Posterior vena cava (tissue), 2 donors: Measurements from ENCODE around the gene FCRL5. TPM values are rescaled to one million over a fixed set of nuclear protein-coding genes. Genes with fewer than 3 reads are reported as not detected.

Experiments used
- DNase-seq: peaks from one replicate; pipeline ENCODE4 v3.0.0-alpha.2; 2020; ENCODE audit warnings: low spot score
- intact Hi-C, 2 donors: fragments of 100-400 bp; cut with DNase I; formaldehyde crosslinking; loops; one replicate each; pipeline versions ENCODE4 v1.14.1 to v1.14.2; 2022 to 2023
- total RNA-seq, 2 donors: library from RNA; stranded (reverse); fragmentation: NEBNext Ultra II Directional; extraction: Animal tissue kit (Norgen Biotek cat#: 25700); gene quantifications; one replicate each; pipeline ENCODE4 v1.2.1, GENCODE V29; 2021
- donor health status: DM: yes; HTN: yes; CAD: no.
- donor health status: DM: yes; HTN: yes; CAD: no.

The FCRL5 gene
- total RNA-seq, 2 donors from 2014 or later = 0.19 to 0.32 TPM

- no peak for DNase-seq
- intact Hi-C loops = no loop called here
Observed at GRCh38 chr1:157540160-157540748, 12.1 kb downstream of the FCRL5 start.

- intact Hi-C loops = no loop called here
Observed at GRCh38 chr1:157539568-157539967, 12.7 kb downstream of the FCRL5 start.

DNA sequence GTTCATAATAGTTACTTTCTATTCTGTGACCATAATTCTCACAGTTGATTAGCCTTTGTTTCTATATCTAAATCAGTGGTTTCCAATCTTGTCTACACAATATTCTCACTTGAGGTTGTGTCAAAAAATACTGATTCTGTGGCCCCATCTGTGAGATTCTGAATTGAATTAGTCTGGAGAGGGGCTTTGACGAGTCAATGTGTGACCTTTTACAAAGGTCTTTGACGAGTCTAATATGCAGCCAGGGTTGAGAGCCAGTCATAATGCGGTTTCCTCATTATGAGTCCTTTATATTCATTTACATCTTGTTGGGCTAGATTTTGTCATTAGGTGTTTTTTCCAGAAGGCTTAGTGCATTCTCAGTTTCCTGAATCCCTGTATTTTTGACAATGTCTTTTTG, 19.7 kb downstream of the FCRL5 start:
- intact Hi-C loops = no loop called here
- no peak for DNase-seq

More at GRCh38 chr1:157539568-157539967, 12.7 kb downstream of the FCRL5 start:
- no peak for DNase-seq

GRCh38 chr1:157523774-157524493, 28.4 kb downstream of the FCRL5 start:
- no peak for DNase-seq
- intact Hi-C loops = no loop called here

GRCh38 chr1:157521056-157521455, 31.3 kb downstream of the FCRL5 start:
- intact Hi-C loops = no loop called here
- no peak for DNase-seq

GRCh38 chr1:157520386-157520935, 31.9 kb downstream of the FCRL5 start:
- DNase-seq = no peak
- intact Hi-C loops = no loop called here

DNA sequence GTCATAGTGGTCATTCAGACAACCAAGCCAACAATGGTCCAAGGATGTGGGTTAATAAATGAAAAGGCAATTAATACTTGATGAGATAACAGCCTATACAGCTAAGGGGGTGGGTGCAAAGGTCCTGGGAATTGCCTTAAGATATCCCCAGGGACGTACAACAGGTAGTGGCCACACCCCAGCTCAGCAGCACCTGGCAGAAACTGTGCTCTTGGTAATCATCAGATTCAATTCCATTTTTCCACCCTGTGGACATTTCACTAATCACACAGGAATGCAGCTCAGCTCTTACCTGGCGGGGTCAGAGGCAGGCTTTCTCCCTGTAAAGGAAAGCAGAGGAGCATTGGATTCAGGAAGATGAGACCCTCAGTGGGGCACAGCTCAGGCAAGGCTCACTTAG, 32.9 kb downstream of the FCRL5 start:
- intact Hi-C loops = no loop called here
- DNase-seq = no peak

DNA sequence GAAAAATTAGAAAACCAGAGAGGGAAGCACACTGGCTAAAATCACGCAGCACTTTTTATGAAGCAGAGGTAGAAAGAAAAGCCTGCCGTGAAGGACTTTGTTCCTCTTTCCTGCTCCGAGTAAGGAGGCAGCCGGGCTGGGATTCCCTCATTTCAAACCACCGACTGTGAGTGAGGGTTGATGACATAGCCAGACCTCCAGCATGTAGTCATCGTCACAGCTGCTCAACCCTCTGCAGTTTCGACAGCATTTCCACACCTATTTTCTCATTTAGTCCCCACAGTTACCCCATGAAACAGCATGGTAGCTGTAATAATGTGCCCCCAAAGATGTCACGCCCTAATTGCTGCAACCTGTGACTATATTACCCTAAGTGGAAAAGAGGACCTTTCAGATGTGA, 35.3 kb downstream of the FCRL5 start:
- intact Hi-C loops = no loop called here
- DNase-seq = no peak

- intact Hi-C loops = no loop called here
- no peak for DNase-seq
Observed at GRCh38 chr1:157515709-157516108, 36.6 kb downstream of the FCRL5 start.

DNA sequence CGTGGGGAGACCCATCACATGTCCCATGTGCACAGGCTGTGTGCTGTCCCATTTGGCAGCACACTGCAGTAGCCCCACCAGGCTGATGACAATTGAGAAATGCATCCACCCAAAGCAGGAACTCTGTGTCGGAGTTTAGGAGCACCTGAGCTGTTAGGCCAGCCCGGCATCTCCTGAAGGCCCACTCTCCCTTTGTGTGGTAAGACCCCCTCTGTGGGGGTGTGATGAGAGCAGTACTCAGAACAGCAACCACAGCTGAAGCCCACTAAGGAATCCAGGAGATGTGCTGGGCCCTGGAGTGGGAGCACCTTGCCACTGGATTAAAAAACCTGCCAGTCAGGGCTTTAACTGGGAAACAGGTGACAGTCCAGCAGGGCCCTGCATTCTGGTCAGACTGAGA, 37.2 kb downstream of the FCRL5 start:
- intact Hi-C loops = no loop called here

DNA sequence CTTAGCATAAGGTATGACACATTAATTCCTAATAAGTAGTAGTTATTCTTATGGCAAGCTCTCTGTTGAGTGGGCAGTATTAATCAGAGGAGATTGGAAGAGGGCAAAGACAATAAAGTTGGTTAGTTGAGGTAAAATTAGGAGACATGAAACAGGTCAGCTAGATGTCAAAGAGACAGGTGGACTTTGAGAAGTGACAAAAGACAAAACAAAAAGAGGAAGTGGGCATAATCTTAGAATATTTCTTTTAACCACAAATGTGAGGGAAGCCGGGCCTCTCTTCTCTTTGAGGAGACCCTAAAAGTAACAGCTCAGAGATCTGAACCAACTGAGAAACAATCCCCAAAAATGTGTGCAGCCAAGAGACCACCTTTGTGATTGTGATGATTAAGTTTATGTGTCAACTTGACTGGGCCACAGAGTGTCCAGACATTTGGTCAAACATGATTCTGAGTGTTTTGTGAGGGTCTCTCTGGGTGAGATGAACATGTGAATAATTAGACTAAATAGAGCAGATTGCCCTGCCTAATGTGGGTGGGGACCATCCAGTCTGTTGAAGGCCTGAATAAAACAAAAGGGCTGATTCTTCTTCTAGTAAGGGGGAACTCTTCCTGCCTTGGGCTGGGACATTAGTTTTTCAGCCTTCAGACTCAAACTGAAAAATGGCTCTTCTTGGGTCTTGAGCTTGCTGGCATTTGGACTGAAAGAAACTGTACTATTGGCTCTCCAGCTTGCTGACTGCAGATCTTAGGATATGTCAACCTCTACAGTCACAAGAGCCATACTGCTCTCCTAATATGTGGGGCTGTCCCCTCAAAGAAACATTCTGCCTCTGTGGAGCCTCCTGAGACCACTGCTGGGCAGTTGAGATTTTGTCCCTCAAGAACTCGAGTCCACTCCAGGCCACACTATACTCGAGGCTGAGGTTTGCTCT, 40.0 kb downstream of the FCRL5 start:
- intact Hi-C loops = no loop called here
- no peak for DNase-seq

More for the DNA sequence above, 37.2 kb downstream of the FCRL5 start:
- no peak for DNase-seq

DNA sequence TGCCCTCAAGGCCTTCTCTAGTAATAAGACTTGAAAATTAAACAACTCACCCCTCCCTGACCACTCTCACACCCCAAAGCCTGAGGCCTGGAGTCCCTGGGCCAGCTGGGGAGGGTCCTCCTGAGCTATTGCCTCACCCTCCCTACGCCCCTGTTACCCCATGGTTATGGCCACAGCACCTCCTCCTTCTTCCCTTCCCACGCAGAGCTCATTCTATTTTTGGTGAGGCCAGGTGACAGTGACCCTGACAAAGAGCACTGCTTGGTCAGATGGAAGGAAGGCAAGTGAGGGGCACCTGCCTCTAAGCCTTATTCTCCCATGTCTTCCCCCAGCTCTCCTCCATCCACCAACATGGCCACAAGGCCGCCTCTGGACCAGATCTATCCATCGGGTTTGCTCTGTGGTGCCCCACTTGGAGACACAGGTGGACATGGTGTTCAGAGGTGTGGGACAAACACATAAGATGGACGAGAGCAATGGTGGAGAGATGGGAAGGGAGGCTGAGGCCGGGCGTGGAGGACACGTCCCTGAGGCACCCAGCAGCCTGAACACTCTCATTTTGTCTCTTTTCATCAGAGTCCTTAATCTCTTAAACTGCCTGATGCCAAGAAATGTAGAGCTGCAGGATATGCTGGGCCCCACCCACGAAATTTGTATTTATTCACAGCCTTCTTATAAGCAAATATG, 42.6 kb downstream of the FCRL5 start:
- no peak for DNase-seq
- intact Hi-C loops = no loop called here

- intact Hi-C loops = no loop called here
Observed at GRCh38 chr1:157505481-157506272, 46.6 kb downstream of the FCRL5 start.

DNA sequence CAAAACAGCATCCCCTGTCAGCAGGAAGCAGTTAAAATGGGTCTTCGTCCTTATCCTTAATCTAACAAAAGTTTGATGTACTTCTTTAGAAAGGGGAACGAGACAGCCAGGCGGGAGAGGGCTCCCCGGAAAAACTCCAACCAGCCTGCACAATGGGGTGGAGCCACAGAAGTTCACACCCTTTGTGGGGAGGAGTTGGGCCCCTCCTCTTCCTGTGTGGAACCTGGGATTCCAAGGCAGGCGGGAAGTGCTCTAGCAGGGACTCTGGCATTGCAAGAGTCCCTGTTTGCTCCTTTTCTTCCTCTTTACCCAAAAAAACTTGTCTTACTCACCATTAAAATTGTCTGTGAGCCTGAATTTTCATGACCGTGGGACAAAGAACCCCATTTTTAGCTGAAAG, 47.7 kb downstream of the FCRL5 start:
- intact Hi-C loops = no loop called here
- DNase-seq = no peak

More at GRCh38 chr1:157505481-157506272, 46.6 kb downstream of the FCRL5 start:
- DNase-seq = no peak

DNA sequence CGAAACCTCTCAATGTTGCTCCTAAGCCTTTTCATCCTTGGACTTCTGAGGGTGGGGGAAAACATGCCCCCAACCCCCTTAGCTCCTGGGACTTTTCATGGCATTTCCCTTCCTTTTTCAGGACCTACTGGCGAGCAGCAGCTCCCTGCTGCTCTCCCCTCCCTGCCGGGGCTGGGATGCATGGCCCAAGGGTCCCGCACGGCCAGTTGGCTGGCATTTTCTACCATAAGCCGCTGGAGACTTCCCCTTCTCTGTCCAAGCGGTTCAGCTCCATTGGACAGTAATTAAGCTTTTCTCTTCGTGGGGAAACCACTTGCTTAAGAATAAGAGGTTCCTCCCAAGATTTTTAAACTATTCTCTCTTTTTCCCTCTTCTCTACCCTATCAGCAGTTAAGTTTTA, 52.8 kb downstream of the FCRL5 start:
- intact Hi-C loops = loop anchor here in 1 of 2 donors (10.0 kb wide), 1 partner anchor 325 kb away; no protein-coding TSS in a partner anchor
- no peak for DNase-seq

DNA sequence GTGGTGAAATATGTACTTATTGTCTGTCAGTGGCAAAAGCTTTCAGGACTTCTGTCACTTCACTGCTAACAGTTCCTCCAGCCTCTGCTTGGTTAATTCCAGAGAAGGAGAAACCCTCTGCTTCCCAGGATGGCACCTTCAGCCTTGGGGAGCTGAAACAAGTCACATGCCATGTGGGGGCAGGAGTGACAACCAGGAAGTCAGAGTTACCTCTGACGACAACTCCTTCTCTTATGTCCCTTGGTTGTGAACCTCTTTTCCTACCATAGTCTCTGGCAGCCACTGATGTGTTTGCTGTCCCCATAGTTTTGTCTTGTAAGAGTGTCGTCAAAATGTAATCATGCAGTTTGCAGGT, 53.6 kb downstream of the FCRL5 start:
- DNase-seq = no peak
- intact Hi-C loops = loop anchor here in 1 of 2 donors (10.0 kb wide), 1 partner anchor 324 kb away; no protein-coding TSS in a partner anchor

DNA sequence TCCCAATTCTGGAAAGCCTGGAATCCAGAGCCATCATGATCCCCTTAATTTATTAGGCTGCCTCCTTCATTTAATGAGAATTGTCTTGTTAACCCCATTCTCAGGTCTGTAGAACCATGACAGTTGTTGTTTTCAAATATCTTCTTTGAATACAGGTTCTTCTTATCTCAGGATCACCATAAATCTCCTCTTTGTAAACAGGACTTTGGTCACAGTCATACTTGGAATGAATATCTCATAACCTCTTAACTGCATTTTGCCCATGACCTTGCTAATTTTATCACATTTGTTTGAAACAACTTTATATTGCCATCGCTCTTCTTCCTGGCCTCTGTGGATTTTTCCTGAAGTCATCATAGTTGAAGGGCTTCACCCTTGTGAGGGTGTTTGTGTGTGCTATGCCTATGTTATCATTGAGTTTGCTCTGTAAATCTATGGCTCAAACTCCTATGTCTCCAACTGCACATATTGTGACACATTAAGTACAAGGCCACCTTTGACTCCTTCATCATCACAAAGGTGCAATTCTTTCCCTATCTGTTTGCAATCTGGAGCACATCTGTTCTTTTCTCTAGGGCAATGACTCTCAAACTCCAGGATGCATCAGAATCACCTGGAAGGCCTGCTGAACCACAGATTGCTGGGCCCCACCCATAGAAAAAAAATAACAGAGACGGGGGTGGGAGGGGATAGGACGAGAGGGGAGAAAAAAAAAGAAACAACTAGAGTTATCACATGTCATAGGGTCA, 54.2 kb downstream of the FCRL5 start:
- intact Hi-C loops = loop anchor here in 1 of 2 donors (10.0 kb wide), 1 partner anchor 323 kb away; no protein-coding TSS in a partner anchor
- no peak for DNase-seq

- intact Hi-C loops = loop anchor here in 1 of 2 donors (10.0 kb wide), 1 partner anchor 322 kb away; no protein-coding TSS in a partner anchor
- no peak for DNase-seq
Observed at GRCh38 chr1:157497284-157497683, 55.0 kb downstream of the FCRL5 start.
